Karpas-422 (cell line): ENCODE measurements around the gene KRT3. TPM values are rescaled to one million over a fixed set of nuclear protein-coding genes. Genes with fewer than 3 reads are reported as not detected.
"Not testable (repeated sequence)": the region's sequence is repeated elsewhere in the genome, so short reads cannot be mapped to it uniquely, and the experiment has no call there.

Experiments used
- DNase-seq: peaks from one replicate; pipeline ENCODE4 v3.0.0-alpha.2; 2015
- H2AFZ ChIP-seq: fragments of 200-600 bp; sonication (generic); 2 replicates; pipeline ENCODE4 v1.6.1; 2014; ENCODE audit warnings: antibody characterized with exemption, low read length, mixed read lengths
- H3K27ac ChIP-seq: fragments of 200-600 bp; sonication (generic); 2 replicates; pipeline ENCODE4 v1.5.1; 2014; ENCODE audit warnings: mild to moderate bottlenecking, low read length, moderate library complexity
- H3K27me3 ChIP-seq: fragments of 200-600 bp; sonication (generic); 2 replicates; pipeline ENCODE4 v1.6.1; 2014; ENCODE audit warnings: low read length, mixed read lengths
- H3K36me3 ChIP-seq: fragments of 200-600 bp; sonication (generic); 2 replicates; pipeline ENCODE4 v1.6.1; 2014; ENCODE audit warnings: low read length, mixed read lengths; ENCODE audit not compliant: insufficient read depth
- H3K4me1 ChIP-seq: fragments of 200-600 bp; sonication (generic); 2 replicates; pipeline ENCODE4 v1.6.1; 2014; ENCODE audit warnings: mild to moderate bottlenecking, low read length, mixed read lengths
- H3K4me2 ChIP-seq: fragments of 200-600 bp; sonication (generic); 2 replicates; pipeline ENCODE4 v1.6.1; 2014; ENCODE audit warnings: low read length, low read depth, mild to moderate bottlenecking; ENCODE audit not compliant: poor library complexity, severe bottlenecking
- H3K4me3 ChIP-seq: fragments of 200-600 bp; sonication (generic); 2 replicates; pipeline ENCODE4 v1.5.1; 2014; ENCODE audit warnings: mild to moderate bottlenecking, antibody characterized with exemption, low read length, mixed read lengths
- H3K79me2 ChIP-seq: fragments of 200-600 bp; sonication (generic); 2 replicates; pipeline ENCODE4 v1.6.1; 2014; ENCODE audit warnings: mild to moderate bottlenecking, low read length, mixed read lengths
- H3K9ac ChIP-seq: fragments of 200-600 bp; sonication (generic); 2 replicates; pipeline ENCODE4 v1.6.0; 2014; ENCODE audit warnings: low read length
- H3K9me2 ChIP-seq: fragments of 200-600 bp; sonication (generic), shearing (Covaris generic); replicated peaks from 2 replicates; pipeline ENCODE4 v1.6.0; 2014; ENCODE audit warnings: mild to moderate bottlenecking, low read length, moderate library complexity; ENCODE audit not compliant: insufficient read depth
- H3K9me3 ChIP-seq: fragments of 300-700, 200-600 bp; sonication (generic); 2 replicates; pipeline ENCODE4 v1.6.1; 2014; ENCODE audit warnings: low read length, mixed read lengths
- H4K20me1 ChIP-seq: fragments of 200-600 bp; sonication (generic); 2 replicates; pipeline ENCODE4 v1.6.1; 2014; ENCODE audit warnings: mild to moderate bottlenecking, antibody characterized with exemption, low read length, low read depth; ENCODE audit not compliant: insufficient read depth
- total RNA-seq: library from RNA; depleted of rRNA; stranded (reverse); fragments of >200 nt; shearing (Covaris generic); gene quantifications from 2 replicates; pipeline ENCODE4 v1.2.3, GENCODE V29; 2014; ENCODE audit warnings: low replicate concordance

Gene KRT3
- total RNA-seq, 1 experiment from 2014 or later = not detected

DNA sequence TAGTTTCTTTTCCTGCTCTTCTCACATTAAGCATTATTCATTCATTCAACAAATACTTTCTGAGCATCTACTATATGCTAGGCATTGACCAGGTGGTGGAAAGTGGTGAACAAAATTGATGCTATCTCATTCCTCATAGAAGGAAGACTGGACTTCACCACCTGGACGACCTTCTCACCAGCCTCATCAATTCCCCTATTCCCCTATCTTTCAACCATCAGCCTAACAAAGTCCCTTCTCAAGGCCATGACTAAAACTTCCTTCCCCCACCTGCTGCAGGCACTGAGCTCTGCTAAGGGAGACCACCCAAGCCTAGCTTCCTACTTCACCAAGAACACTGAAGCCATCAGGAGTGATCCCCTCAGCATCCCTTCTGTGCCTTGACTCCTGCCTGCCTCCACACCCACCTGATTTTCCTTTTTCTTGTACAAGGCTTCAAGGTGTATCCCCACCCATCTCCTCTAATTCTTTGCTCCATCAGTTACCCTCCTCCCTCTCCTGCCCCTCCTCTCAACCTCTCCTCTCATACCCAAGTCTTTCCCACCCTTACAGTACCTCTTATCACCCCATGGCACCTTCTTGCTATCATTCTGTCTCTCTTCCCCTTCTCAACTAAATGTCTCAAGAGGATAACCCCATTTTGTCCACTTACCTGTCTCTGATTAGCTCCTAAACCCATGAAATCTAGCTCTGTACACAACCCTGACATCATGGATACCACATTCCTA, 38.3 kb downstream of the KRT3 start:
- no peak overlapping the region for H3K4me2 ChIP-seq
- H3K9me3 ChIP-seq = peaks cover 8% of the 10 kb centered on the region; the same call in 1 of the 2 replicates
- H3K4me1 ChIP-seq = no peaks in the 10 kb centered on the region
- H2AFZ ChIP-seq = no peak overlapping the region
- no peak overlapping the region for H3K4me3 ChIP-seq
- H3K79me2 ChIP-seq = no peaks in the 10 kb centered on the region
- H3K36me3 ChIP-seq = no peaks in the 10 kb centered on the region
- no peaks in the 10 kb centered on the region for H3K9me2 ChIP-seq
- H3K27ac ChIP-seq = no peak overlapping the region
- H3K9ac ChIP-seq = no peak overlapping the region
- H3K27me3 ChIP-seq = 0 out of 2 replicates have a peak, but pooled peaks cover under 1% of the 10 kb centered on the region
- H4K20me1 ChIP-seq = no peaks in the 10 kb centered on the region
- DNase-seq = no peak

DNA sequence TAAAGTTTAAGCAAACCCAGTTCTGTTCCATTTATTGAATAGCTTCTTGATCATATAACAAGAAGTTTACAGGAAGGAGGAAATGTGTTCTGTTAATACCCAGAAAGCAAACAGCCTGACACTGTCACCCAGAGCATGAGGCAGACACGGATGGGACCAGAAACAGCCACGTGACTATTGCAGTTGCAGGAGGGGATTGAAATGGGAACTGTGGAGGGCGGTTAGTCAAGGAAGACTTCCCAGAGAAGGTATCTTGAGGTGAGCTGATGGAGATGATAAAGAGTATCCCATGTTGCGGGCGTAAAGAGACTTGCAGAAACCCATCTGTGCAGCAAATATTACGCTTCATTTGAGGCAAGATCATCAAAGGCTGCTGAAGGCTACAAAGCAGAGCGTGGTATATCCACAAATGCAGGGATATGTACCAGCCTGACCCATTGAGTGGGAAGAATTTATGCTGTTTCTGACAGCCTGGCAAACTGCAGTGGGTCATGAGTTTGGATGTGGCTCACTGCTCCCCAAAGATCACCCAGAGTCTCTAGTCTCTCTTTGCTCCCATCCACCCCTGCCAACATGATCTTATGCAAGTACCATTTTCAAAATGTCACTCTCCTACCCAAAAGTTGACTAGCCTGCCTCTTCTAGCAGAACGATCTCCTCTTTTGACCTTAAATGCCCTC, 39.5 kb downstream of the KRT3 start:
- no peaks in the 10 kb centered on the region for H4K20me1 ChIP-seq
- no peaks in the 10 kb centered on the region for H3K27me3 ChIP-seq
- H3K27ac ChIP-seq = no peak overlapping the region
- no peaks in the 10 kb centered on the region for H3K36me3 ChIP-seq
- H3K9ac ChIP-seq = no peak overlapping the region
- DNase-seq = no peak
- no peak overlapping the region for H3K4me3 ChIP-seq
- no peaks in the 10 kb centered on the region for H3K9me2 ChIP-seq
- H2AFZ ChIP-seq = no peak overlapping the region
- H3K4me2 ChIP-seq = no peak overlapping the region
- peaks cover 5% of the 10 kb centered on the region; the same call in 1 of the 2 replicates for H3K9me3 ChIP-seq
- H3K79me2 ChIP-seq = no peaks in the 10 kb centered on the region
- no peaks in the 10 kb centered on the region for H3K4me1 ChIP-seq

DNA sequence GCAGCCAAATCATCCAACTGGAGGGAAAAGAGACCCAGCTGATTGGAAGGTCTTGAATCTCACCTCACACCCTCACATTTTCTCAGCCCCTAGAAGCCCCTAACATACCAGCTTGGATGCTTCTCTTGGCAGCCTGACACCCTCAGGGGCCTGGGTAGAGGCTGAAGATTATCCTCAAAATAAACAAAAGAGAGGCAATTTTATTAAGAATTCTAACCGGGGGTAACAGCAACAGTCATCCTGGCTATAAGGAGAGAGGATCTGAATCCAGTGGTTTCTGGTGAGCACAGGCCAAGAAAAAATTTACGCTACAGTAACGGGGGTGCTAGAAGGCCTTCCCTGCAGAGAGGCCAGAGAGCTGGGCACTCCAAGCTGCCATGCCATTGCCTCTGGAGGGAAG, 40.4 kb downstream of the KRT3 start:
- Histone ChIP-seq H3K27me3 (no peaks in the 10 kb centered on the region), H3K36me3 (no peaks in the 10 kb centered on the region), H3K27ac (no peak overlapping the region), H3K4me1 (no peaks in the 10 kb centered on the region), H2AFZ (no peak overlapping the region), H3K79me2 (no peaks in the 10 kb centered on the region), H4K20me1 (no peaks in the 10 kb centered on the region), H3K9me3 (peaks cover 2% of the 10 kb centered on the region; the same call in 1 of the 2 replicates), H3K9me2 (no peaks in the 10 kb centered on the region), H3K4me2 (no peak overlapping the region), H3K4me3 (no peak overlapping the region), H3K9ac (no peak overlapping the region)
- no peak for DNase-seq

DNA sequence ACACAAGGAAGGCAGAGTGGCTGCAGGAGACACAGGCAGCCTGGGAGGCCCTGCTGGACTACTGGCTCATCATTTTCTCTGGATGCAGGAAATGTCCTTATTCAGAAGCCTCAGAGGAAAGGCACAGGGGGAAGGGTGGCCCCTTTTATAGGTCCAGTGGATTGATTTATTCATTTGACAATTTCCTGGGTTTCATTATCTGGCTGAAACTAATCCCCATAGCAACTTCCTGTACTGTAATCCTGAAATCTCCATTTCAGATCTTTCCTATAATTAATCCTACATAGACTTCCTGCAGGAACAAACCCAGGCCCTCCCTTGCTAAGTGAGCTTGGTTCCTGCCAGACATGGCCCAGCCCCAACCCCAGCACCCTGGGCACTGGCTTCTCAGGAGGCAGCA, 41.8 kb downstream of the KRT3 start:
- Histone ChIP-seq H3K79me2 (no peaks in the 10 kb centered on the region), H3K4me1 (no peaks in the 10 kb centered on the region), H3K27ac (no peak overlapping the region), H3K36me3 (no peaks in the 10 kb centered on the region), H3K9ac (no peak overlapping the region), H3K4me2 (no peak overlapping the region), H3K9me3 (no peaks in the 10 kb centered on the region), H4K20me1 (no peaks in the 10 kb centered on the region), H3K27me3 (no peaks in the 10 kb centered on the region), H3K9me2 (no peaks in the 10 kb centered on the region), H3K4me3 (no peak overlapping the region), H2AFZ (no peak overlapping the region)
- DNase-seq = no peak

DNA sequence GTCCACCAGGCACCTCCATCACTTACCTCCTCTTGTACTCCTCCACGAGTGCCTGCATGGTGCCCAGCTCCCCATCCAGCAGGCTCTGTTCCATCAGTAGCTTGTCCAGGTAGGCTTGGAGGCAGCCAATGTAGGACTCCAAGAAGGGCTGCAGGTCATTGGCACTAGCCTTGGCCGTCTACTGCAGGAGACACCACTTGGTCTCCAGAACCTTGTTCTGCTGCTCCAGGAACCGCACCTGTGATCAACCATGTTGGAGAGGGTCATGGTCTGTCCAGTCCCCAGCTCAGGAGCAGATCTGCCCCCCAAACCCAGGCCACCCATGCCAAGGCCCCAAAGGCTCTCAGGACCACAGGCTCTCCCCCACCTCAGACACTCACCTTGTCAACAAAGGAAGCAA, 42.6 kb downstream of the KRT3 start:
- H2AFZ ChIP-seq = no peak overlapping the region
- H3K4me3 ChIP-seq = no peak overlapping the region
- no peak overlapping the region for H3K9ac ChIP-seq
- DNase-seq = no peak
- no peaks in the 10 kb centered on the region for H3K9me3 ChIP-seq
- no peaks in the 10 kb centered on the region for H3K9me2 ChIP-seq
- H3K4me1 ChIP-seq = no peaks in the 10 kb centered on the region
- H3K27me3 ChIP-seq = no peaks in the 10 kb centered on the region; the same call in 1 of the 2 replicates
- H3K79me2 ChIP-seq = no peaks in the 10 kb centered on the region
- H4K20me1 ChIP-seq = no peaks in the 10 kb centered on the region
- no peak overlapping the region for H3K4me2 ChIP-seq
- H3K36me3 ChIP-seq = no peaks in the 10 kb centered on the region
- no peak overlapping the region for H3K27ac ChIP-seq

DNA sequence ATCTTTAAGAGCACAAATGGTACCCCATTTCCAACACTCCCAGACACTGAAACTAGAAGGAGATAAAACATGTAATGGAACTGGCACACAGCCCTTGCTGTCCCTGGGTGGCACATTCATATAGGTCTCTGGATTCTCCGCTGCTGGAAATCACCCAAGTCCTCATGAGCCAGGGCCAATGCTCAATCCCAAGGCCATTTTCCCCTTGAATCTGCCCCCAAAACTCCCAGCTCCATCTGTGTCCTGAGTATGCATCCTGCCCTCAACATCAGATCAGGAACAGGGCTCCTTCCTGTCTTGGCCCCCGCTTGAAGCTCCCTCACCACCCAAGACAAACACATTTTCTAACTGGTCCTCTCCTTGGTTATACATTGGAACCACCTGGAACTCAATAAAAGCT, 43.4 kb downstream of the KRT3 start:
- H3K4me2 ChIP-seq = no peak overlapping the region
- no peak overlapping the region for H3K4me3 ChIP-seq
- no peaks in the 10 kb centered on the region; the same call in 1 of the 2 replicates for H3K27me3 ChIP-seq
- H3K27ac ChIP-seq = no peak overlapping the region
- H3K9me3 ChIP-seq = no peaks in the 10 kb centered on the region
- no peaks in the 10 kb centered on the region for H3K9me2 ChIP-seq
- H4K20me1 ChIP-seq = no peaks in the 10 kb centered on the region
- no peaks in the 10 kb centered on the region for H3K36me3 ChIP-seq
- H3K9ac ChIP-seq = no peak overlapping the region
- H3K79me2 ChIP-seq = no peaks in the 10 kb centered on the region
- no peaks in the 10 kb centered on the region for H3K4me1 ChIP-seq
- H2AFZ ChIP-seq = no peak overlapping the region
- no peak for DNase-seq

DNA sequence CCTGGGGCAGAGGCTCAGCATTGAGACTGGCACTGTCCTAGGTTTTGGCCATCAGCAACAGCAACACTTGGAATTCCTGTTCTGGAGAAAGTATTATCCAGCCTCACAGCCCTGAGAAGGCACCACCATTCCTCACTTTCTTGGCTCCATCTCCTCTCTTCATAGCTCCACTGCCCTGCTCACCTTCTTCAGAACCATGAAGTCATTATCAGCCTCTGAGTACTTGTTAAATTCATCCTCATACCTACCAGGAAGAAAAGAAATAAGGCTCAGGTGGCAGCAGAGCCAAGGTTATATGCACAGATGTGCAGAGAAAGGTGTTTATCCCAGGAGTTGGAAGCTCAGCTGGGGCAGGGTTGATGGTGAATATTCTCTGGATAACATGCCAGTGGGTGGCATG, 44.1 kb downstream of the KRT3 start:
- H3K4me3 ChIP-seq = no peak overlapping the region
- H3K27ac ChIP-seq = no peak overlapping the region
- no peak overlapping the region for H3K9ac ChIP-seq
- no peak overlapping the region for H2AFZ ChIP-seq
- DNase-seq = no peak
- H3K4me1 ChIP-seq = no peaks in the 10 kb centered on the region
- H4K20me1 ChIP-seq = no peaks in the 10 kb centered on the region
- H3K79me2 ChIP-seq = no peaks in the 10 kb centered on the region
- H3K9me2 ChIP-seq = no peaks in the 10 kb centered on the region
- H3K36me3 ChIP-seq = no peaks in the 10 kb centered on the region
- H3K9me3 ChIP-seq = no peaks in the 10 kb centered on the region
- H3K27me3 ChIP-seq = no peaks in the 10 kb centered on the region; the same call in 1 of the 2 replicates
- no peak overlapping the region for H3K4me2 ChIP-seq

DNA sequence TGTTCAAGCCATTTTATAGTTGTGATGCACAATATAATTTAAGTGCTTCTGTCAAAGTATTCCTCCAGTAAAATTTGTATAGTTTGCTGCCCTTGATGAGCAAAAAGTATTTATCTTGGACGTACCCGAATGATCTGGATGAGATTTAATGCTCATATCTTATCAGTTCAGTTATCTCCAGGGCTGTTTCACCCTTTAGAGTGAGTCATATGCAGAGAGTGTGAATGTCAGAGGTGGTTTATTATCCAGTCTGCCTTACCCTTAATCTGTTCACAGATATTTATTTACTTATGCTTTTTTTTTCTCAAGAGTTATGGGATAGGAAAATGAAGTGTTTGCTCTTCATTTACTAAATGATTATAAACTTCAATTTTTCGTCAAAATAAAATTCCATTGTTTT, 45.4 kb downstream of the KRT3 start:
- H3K27ac ChIP-seq, H3K9ac ChIP-seq, H3K4me1 ChIP-seq, H3K4me3 ChIP-seq, H2AFZ ChIP-seq, DNase-seq, H4K20me1 ChIP-seq, H3K27me3 ChIP-seq, H3K79me2 ChIP-seq, H3K9me2 ChIP-seq, H3K9me3 ChIP-seq, H3K36me3 ChIP-seq, H3K4me2 ChIP-seq: not testable (repeated sequence)
